Measurements from ENCODE around the gene KIF12.
A peak's percentile ranks its signal among the peaks of the same experiment; 100 is the strongest.
"Not testable (repeated sequence)": the region's sequence is repeated elsewhere in the genome, so short reads cannot be mapped to it uniquely, and the experiment has no call there.

The KIF12 gene

GRCh38 chr9:114098936-114099668 is at the start of gene KIF12:
TSS of gene KIF12 (minus strand) at chr9:114099292. CDS start at chr9:114099276, 16 bp downstream.
- peak; percentile 76 for DNase-seq (ENCODE audit: low spot score)

DNA sequence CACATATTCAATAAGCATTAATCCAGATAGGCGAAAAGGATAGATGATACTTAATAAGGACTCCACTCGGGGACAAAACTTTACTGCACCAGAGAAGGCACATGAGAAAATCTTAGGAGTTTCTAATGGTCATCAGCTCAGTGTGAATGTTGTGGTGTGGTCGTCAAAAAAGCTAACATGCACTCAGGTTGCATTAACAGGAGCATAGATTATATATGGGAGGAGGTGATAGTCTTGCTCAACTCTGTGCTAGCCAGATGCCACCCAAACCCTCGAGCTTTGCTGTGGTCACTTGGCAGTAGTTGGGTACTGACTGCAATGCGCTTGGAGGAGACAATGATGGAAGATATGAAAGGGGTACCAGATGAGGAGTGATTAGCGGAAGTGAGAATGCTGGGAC is 47.6 kb upstream of the KIF12 start:
- no peak for DNase-seq (ENCODE audit: low spot score)

- DNase-seq (ENCODE audit: low spot score) = no peak
Measured at GRCh38 chr9:114143234-114143633, 44.1 kb upstream of the KIF12 start.

- no peak for DNase-seq (ENCODE audit: low spot score)
Measured at GRCh38 chr9:114141553-114142402, 42.7 kb upstream of the KIF12 start.

- no peak for DNase-seq (ENCODE audit: low spot score)
Measured at GRCh38 chr9:114140850-114141249, 41.8 kb upstream of the KIF12 start.

GRCh38 chr9:114140401-114140800 is 41.3 kb upstream of the KIF12 start:
- DNase-seq (ENCODE audit: low spot score) = no peak

DNA sequence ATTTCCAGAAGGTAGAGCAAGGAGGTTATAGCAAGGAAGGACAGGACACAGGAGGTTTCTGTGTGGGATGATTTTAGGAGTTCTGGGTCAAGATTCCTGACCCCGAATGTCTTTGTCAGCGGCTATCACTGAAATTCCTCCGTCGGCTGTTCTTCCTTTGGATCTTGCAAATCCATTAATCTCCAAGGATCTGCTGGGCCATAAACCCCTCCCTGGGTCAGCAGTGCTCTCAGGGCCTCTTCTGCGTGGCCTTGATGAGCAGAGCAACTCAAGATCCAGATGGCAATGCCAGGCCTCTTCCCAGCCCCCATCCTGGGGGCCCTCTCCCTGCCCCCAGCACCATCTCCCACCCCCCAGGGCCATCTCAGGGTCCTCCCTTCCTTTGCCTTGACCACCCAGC is 40.0 kb upstream of the KIF12 start:
- no peak for DNase-seq (ENCODE audit: low spot score)

GRCh38 chr9:114138552-114138971 is 39.5 kb upstream of the KIF12 start:
- no peak for DNase-seq (ENCODE audit: low spot score)

- DNase-seq (ENCODE audit: low spot score) = no peak
Measured at GRCh38 chr9:114137831-114138230, 38.7 kb upstream of the KIF12 start.

DNA sequence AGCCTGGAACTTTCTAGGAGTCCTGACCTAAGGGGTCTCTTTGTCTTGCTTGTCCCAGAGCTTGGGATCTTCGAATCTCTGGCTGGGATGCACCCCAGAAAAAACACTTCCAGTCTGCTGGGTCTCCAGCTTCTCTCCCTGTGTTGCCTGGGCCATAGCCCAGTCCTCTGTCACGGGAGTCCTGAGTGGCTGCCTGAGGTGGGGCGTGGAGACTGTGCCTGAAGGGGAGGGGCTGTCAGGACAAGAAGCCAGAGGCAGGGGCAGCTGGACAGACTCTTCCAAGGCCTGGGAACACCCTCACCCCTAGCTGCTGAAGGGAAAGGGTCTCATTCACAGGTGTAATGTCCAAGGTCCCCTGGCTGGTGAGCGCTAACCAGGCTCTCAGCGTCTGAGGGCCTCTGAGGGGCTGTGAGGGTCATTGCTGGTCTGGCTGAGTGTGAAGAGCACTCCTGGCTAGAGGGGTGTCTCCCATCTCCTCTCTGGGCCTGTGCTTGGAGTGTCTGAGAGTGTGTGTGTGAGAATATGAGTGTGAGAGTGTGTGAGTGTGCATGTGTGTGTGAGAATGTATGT is 35.8 kb upstream of the KIF12 start:
- no peak for DNase-seq (ENCODE audit: low spot score)

DNA sequence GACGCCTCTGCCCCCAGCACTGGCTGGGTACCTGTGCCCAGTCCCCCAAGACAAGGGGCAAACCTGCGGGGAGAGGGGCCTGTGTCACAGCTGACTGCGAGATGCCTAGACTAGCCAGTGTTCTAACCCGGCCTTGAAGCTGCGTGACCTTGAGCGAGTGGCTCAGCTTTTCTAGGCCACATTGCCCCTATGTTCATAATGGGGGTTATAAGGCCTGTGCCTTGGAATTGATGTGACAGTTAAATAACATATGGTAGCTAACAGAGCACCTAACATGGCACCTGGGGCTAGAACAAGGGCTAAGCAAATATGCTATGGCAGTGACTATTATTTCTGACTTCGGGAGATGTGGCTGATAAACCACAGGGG is 33.4 kb upstream of the KIF12 start:
- DNase-seq (ENCODE audit: low spot score) = no peak

- DNase-seq (ENCODE audit: low spot score) = no peak
Measured at GRCh38 chr9:114131808-114132549, 32.9 kb upstream of the KIF12 start.

GRCh38 chr9:114130624-114131277 is 31.7 kb upstream of the KIF12 start:
- DNase-seq (ENCODE audit: low spot score) = no peak

GRCh38 chr9:114130141-114130540 is 31.0 kb upstream of the KIF12 start:
- no peak for DNase-seq (ENCODE audit: low spot score)

DNA sequence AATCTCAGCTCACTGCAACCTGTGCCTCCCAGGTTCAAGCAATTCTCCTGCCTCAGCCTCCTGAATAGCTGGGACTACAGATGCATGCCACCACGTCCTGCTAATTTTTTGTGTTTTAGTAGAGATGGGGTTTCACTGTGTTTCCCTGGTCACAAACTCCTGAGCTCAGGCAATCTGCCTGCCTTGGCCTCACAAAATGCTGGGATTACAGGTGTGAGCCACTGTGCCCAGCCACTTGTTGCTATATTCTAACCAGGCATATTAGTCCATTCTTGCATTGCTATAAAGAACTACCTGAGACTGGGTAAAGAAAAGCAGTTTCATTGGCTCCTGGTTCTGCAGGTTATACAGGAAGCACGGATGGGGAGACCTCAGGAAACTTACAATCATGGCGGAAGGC is 29.7 kb upstream of the KIF12 start:
- not testable (repeated sequence) for DNase-seq (ENCODE audit: low spot score)

DNA sequence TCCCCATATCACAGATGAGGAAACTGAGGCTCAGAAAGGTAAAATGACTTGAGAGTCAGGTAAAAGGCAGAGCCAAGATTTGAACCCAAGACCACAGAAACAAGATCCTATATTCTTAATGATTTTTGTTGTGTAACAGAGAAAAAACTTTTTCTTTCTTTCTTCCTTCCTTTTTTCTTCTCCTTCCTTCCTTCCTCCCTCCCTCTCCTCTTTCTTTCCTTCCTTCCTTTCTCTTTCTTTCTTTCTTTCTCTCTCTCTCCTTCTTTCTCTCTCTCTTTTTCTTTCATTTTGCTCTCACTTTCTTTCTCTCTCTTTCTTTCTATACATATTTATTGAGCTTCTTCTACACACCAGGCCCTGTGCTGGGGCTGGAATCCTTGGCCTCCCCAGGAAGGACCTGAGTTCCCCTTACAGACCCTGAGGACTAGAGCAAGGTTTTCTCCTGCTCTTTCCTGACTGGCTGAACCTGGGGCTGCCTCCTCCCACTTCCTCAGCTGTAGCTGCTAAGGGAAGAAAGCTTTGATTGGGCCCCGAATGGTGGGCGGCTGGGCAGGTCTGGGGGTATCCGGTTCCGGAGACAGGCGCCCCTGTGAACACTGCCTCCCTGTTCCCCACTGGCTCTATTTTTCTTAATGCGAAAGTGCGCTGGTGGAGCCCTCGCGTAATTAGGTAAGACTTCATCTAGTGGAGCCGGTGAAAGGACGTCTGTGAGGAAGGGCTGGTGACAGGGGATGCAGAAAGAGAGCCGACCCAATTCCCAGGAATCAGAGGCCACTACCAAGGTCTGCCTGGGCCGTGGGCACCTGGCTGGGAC is 27.4 kb upstream of the KIF12 start:
- no peak for DNase-seq (ENCODE audit: low spot score)

DNA sequence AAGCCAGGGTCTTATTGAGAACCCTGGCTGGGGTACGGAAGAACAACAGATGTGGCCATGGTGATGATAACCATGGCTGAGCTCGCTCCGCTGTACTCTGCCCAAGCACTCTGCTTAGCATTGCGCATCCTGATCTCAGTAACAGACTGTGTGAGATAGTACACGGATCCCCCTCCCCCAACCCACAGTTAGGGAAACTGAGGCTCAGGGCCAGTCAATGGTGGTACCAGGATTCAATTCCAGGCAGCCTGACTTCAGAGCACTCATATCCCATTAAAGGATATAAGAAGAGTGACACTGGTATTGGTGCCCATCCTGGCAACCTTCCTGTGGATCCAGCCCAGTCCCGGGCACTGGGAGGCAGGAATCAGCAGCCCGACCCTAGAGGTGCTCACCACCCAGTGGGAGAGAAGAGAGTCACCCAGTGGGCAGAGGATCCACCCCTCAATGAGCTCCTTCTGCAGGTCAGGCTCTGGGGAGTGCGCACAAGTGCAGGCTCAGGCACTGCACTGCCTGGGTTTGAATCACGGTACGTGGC is 26.5 kb upstream of the KIF12 start:
- DNase-seq (ENCODE audit: low spot score) = no peak

DNA sequence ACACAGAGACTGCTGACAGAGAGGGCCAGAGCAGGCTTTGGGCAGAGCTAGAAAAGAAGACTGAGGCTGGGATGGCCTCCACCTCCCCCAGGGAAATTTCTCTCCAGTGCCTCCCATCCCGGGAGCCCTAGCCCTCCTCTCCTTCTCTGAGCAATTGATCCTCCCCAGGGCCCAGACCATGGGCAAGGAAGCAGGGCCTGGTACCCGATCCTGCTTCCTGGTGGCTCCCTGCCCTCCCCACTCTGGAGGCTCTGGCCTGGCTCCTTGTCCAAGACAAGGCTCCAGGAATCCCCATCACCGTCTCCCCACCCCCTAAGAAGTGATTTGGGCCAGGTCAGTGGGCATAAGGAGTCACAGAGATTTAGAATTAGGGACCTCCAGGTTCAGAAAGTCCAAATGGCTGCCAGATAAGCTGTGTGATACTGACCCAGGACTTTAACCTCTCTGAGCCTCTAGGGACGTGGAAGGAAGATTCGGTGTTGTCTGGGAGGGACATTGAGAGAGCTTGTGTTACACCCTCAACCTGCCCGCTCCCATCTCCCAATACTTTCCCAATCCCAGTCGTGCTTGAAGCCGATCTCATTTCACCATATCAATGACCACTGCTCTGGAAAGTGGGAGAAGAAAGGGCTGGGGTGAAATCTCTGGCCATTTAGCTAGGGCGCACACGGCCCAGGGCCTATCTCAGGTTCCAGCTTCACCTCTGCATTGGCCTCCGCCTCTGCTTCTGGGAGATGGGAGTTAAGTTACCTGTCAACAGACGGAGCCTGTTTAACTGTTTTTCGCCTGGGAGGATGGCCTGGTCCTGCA is 25.8 kb upstream of the KIF12 start:
- no peak for DNase-seq (ENCODE audit: low spot score)

GRCh38 chr9:114124138-114124537 is 25.0 kb upstream of the KIF12 start:
- no peak for DNase-seq (ENCODE audit: low spot score)

All from HuH-7.5 (cell line).